Liver (tissue), 9 donors: Measurements from ENCODE around the gene SYNGR3. TPM values are rescaled to one million over a fixed set of nuclear protein-coding genes. Genes with fewer than 3 reads are reported as not detected.
A peak's percentile ranks its signal among the peaks of the same experiment; 100 is the strongest.

Source experiments
- DNase-seq: peaks from one replicate; pipeline ENCODE4 v3.0.0-alpha.2; 2017; ENCODE audit warnings: low spot score
- H3K27ac ChIP-seq, 2 donors: one replicate each; pipeline ENCODE4 v1.7.0; 2013; ENCODE audit warnings: inconsistent platforms in 2 of 2, low read length in 2 of 2, control low read depth in 1 of 2, low read depth in 1 of 2, mild to moderate bottlenecking in 1 of 2
- H3K27me3 ChIP-seq, 4 donors: one replicate each; pipeline versions ENCODE4 v1.6.1 to v1.7.0; 2013; ENCODE audit warnings: low read length in 3 of 4, inconsistent platforms in 1 of 4, mild to moderate bottlenecking in 1 of 4, moderate library complexity in 1 of 4; ENCODE audit not compliant: control insufficient read depth in 4 of 4, insufficient read depth in 4 of 4
- H3K36me3 ChIP-seq, 4 donors: one replicate each; pipeline versions ENCODE4 v1.6.1 to v1.7.0; 2013; ENCODE audit warnings: low read length in 3 of 4, mild to moderate bottlenecking in 3 of 4, low read depth in 1 of 4, moderate library complexity in 1 of 4; ENCODE audit not compliant: control insufficient read depth in 4 of 4, insufficient read depth in 3 of 4
- H3K4me1 ChIP-seq, 4 donors: one replicate each; pipeline versions ENCODE4 v1.6.1 to v1.7.0; 2013; ENCODE audit warnings: low read length in 3 of 4, mild to moderate bottlenecking in 3 of 4, moderate library complexity in 1 of 4; ENCODE audit not compliant: control insufficient read depth in 4 of 4, insufficient read depth in 4 of 4
- H3K4me3 ChIP-seq, 3 donors: one replicate each; pipeline versions ENCODE4 v1.6.1 to v1.7.0; 2013; ENCODE audit warnings: low read length in 3 of 3, control low read depth in 1 of 3, low read depth in 1 of 3, mild to moderate bottlenecking in 1 of 3
- H3K9ac ChIP-seq, 2 donors: one replicate each; pipeline ENCODE4 v1.7.0; 2013; ENCODE audit warnings: low read length in 2 of 2, mild to moderate bottlenecking in 2 of 2, moderate library complexity in 2 of 2, control low read depth in 1 of 2, low read depth in 1 of 2
- H3K9me3 ChIP-seq, 4 donors: one replicate each; pipeline versions ENCODE4 v1.6.1 to v1.7.0; 2013; ENCODE audit warnings: low read length in 3 of 4; ENCODE audit not compliant: control insufficient read depth in 4 of 4
- ATF3 ChIP-seq: IDR thresholded peaks from 2 replicates; pipeline ENCODE4 v1.6.1; 2016; ENCODE audit warnings: antibody characterized with exemption
- EGR1 ChIP-seq, 2 donors: IDR thresholded peaks; 2 replicates each; pipeline ENCODE4 v1.6.1; 2016 to 2018; ENCODE audit warnings: antibody characterized with exemption in 2 of 2, low read depth in 2 of 2
- FOXA1 ChIP-seq: IDR thresholded peaks from 2 replicates; pipeline ENCODE4 v1.6.1; 2016; ENCODE audit warnings: antibody characterized with exemption
- FOXA2 ChIP-seq: IDR thresholded peaks from 2 replicates; pipeline ENCODE4 v1.6.1; 2016; ENCODE audit warnings: antibody characterized with exemption
- GABPA ChIP-seq, 2 donors: IDR thresholded peaks in 1 of 2; conservative IDR thresholded peaks in 1 of 2; 2 replicates each; pipeline ENCODE4 v1.6.1; 2016; ENCODE audit warnings: antibody characterized with exemption in 2 of 2, mild to moderate bottlenecking in 1 of 2, moderate library complexity in 1 of 2
- HNF4A ChIP-seq, 2 donors: conservative IDR thresholded peaks; 2 replicates each; pipeline ENCODE4 v1.6.1; 2016; ENCODE audit warnings: antibody characterized with exemption in 2 of 2, mild to moderate bottlenecking in 2 of 2
- HNF4G ChIP-seq: IDR thresholded peaks from 2 replicates; pipeline ENCODE4 v1.6.1; 2016; ENCODE audit warnings: antibody characterized with exemption
- JUND ChIP-seq, 2 donors: IDR thresholded peaks; 2 replicates each; pipeline ENCODE4 v1.6.1; 2016; ENCODE audit warnings: antibody characterized with exemption in 2 of 2
- MAX ChIP-seq: IDR thresholded peaks from 2 replicates; pipeline ENCODE4 v1.6.1; 2016; ENCODE audit warnings: antibody characterized with exemption
- NR2F2 ChIP-seq: IDR thresholded peaks from 2 replicates; pipeline ENCODE4 v1.6.1; 2016; ENCODE audit warnings: antibody characterized with exemption
- RAD21 ChIP-seq, 2 donors: IDR thresholded peaks; 2 replicates each; pipeline ENCODE4 v1.6.1; 2016; ENCODE audit warnings: antibody characterized with exemption in 2 of 2, mild to moderate bottlenecking in 2 of 2
- REST ChIP-seq: IDR thresholded peaks from 2 replicates; pipeline ENCODE4 v1.6.1; 2016; ENCODE audit warnings: antibody characterized with exemption, mild to moderate bottlenecking
- RXRA ChIP-seq, 2 donors: IDR thresholded peaks; 2 replicates each; pipeline ENCODE4 v1.6.1; 2017 to 2018; ENCODE audit warnings: antibody characterized with exemption in 2 of 2, mild to moderate bottlenecking in 1 of 2
- SP1 ChIP-seq: IDR thresholded peaks from 2 replicates; pipeline ENCODE4 v1.6.1; 2018; ENCODE audit warnings: antibody characterized with exemption, mild to moderate bottlenecking
- TAF1 ChIP-seq: conservative IDR thresholded peaks from 2 replicates; pipeline ENCODE4 v1.6.1; 2016; ENCODE audit warnings: antibody characterized with exemption, mild to moderate bottlenecking
- YY1 ChIP-seq: IDR thresholded peaks from 2 replicates; pipeline ENCODE4 v1.6.1; 2016; ENCODE audit warnings: antibody characterized with exemption, mild to moderate bottlenecking
- ZBTB33 ChIP-seq: IDR thresholded peaks from 2 replicates; pipeline ENCODE4 v1.6.1; 2016; ENCODE audit warnings: antibody characterized with exemption
- WGBS: extraction: QIAGEN DNeasy Blood & Tissue Kit; methylation state at CpG from one replicate; pipeline ENCODE4 v1.1.7; 2013; 5-methylcytosine and 5-hydroxymethylcytosine counted together
- polyA plus RNA-seq, 2 donors: library from polyadenylated mRNA; stranded (reverse) in 1 of 2; unstranded in 1 of 2; fragments of 200-250 nt in 1 of 2; fragments of >200 nt in 1 of 2; fragmentation: Nextera tagmentation in 1 of 2; extraction: Ambion mirVana in 1 of 2; gene quantifications; one replicate each; pipeline versions ENCODE4 v1.2.1 to v1.2.3, GENCODE V29; 2013 to 2015
- total RNA-seq, 2 donors: library from RNA; depleted of rRNA; stranded (reverse); fragments of >200 nt; gene quantifications; one replicate each; pipeline ENCODE4 v1.2.3, GENCODE V29; 2014
- TF ChIP-seq, protein P1 (sequence below): fragments of 150-350 bp; IDR thresholded peaks from 2 replicates; pipeline ENCODE4 v1.5.1; 2017; ENCODE audit warnings: improper control_type of control experiment, low read depth, low read length; ENCODE audit not compliant: missing input control
- donor health status: healthy.
- donor health status: healthy.
- donor health status: healthy.
- donor health status: healthy.
- donor health status: healthy.

SYNGR3 gene
- total and polyA plus RNA-seq, 4 donors, result 0.09 to 0.47 (median 0.17) TPM; not detected in 1

DNA sequence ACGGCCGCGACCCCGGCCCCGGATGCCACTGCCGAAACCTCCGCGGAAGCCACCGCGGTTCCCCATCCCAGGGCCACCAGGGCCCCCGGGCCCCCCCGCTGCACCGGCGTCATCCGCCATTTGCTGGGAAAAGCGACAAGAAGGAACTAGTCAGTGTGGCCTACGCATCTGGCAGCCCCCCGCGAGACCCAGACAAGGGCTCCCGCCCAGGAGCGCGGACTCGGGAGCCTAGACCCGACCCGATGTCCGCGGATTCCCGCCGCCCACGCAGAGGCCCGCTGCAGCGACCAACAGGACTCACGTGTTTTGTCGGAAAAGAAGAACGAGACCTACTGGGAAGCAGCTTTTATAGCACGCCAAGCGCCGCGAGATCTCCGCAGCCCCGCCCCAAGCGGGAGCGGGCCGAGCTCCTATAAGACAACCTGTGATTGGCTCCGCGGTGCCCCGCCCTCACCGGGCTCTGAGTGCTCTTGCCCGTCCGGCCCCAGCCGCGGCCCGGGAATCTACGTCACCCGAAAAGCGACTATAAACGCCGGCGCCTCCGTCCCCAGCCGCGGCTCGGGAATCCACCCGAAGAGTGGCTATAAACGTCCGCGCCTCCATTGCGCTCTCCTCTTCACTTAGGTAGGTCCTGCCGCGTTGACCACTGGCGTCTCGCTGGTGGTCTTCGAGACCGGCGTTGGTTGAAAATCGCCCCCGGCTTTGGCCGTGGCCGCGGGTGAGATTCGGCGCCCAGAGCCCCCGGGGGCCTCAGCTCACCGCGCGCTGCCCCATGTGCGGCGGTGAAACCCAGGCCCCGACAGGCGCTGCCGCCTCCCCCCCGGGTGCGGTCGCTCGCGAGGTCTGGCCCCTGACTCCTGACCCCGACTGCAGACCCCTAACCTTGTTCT, 25.0 kb upstream of the SYNGR3 start, which contains the start of gene RPS2:
RPS2 (minus strand) TSS at position 321 of the 890 bp plus-strand sequence; CDS start at position 120, 201 bp downstream.
- Histone ChIP-seq H3K9me3 (no peaks in the 10 kb centered on the region), H3K9ac (peak within 1 kb of the TSS; percentile 61 to 99), H3K27me3 (no peaks in the 10 kb centered on the region), H3K4me3 (peak within 1 kb of the TSS; percentile 81 to 97 (median 82)), H3K4me1 (peaks cover 4 to 30% (median 25%) of the 10 kb centered on the region in 4 donors), H3K27ac (peak within 1 kb of the TSS; percentile 89 to 93), H3K36me3 (peaks cover 0 to 26% (median 7%) of the 10 kb centered on the region in 4 donors)
- peak; percentile 96 for DNase-seq
- no peak for TF ChIP-seq HNF4G
- TF ChIP-seq FOXA1, result no peak
- TF ChIP-seq MAX, result peak; percentile 62
- TF ChIP-seq RAD21 (IDR thresholded peaks at IDR 0.05), result no peak
- TF ChIP-seq HNF4A (conservative IDR thresholded peaks at IDR 0.05), result peak in 1 of 2 donors; percentile 13
- peak; percentile 94 for TF ChIP-seq YY1
- peak; percentile 93 for TF ChIP-seq SP1
- no peak for TF ChIP-seq FOXA2
- TF ChIP-seq ATF3, result no peak
- peak; percentile 20 for TF ChIP-seq NR2F2
- TF ChIP-seq, protein P1, sequence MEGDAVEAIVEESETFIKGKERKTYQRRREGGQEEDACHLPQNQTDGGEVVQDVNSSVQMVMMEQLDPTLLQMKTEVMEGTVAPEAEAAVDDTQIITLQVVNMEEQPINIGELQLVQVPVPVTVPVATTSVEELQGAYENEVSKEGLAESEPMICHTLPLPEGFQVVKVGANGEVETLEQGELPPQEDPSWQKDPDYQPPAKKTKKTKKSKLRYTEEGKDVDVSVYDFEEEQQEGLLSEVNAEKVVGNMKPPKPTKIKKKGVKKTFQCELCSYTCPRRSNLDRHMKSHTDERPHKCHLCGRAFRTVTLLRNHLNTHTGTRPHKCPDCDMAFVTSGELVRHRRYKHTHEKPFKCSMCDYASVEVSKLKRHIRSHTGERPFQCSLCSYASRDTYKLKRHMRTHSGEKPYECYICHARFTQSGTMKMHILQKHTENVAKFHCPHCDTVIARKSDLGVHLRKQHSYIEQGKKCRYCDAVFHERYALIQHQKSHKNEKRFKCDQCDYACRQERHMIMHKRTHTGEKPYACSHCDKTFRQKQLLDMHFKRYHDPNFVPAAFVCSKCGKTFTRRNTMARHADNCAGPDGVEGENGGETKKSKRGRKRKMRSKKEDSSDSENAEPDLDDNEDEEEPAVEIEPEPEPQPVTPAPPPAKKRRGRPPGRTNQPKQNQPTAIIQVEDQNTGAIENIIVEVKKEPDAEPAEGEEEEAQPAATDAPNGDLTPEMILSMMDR, result no peak
- TF ChIP-seq EGR1 (IDR thresholded peaks at IDR 0.05; ENCODE audit: low read depth in 2 of 2), result peak; percentile 95 to 98
- no peak for TF ChIP-seq JUND (IDR thresholded peaks at IDR 0.05)
- TF ChIP-seq RXRA (IDR thresholded peaks at IDR 0.05), result peak; percentile 22 to 33
- TF ChIP-seq TAF1, result peak; percentile 99
- TF ChIP-seq GABPA (IDR thresholded peaks at IDR 0.05 in 1 of 2, conservative IDR thresholded peaks at IDR 0.05 in 1 of 2), result peak in 1 of 2 donors; percentile 81
- TF ChIP-seq ZBTB33, result peak; percentile 99
- TF ChIP-seq REST, result peak; percentile 90
- 1% methylated on average over 97 of the region's 97 CpGs for WGBS
